ENCODE data around the gene WDR48. TPM values are rescaled to one million over a fixed set of nuclear protein-coding genes. Genes with fewer than 3 reads are reported as not detected.

WDR48 gene
- total RNA-seq, result 10 to 100 TPM; 38.7 to 40.4 TPM

GRCh38 chr3:39051649-39052561 lies at the start of gene WDR48, which contains the start of gene SCN11A:
Gene WDR48, plus strand, starts transcription at chr3:39052016. Its CDS starts 10 bp downstream, at chr3:39052026.
Gene SCN11A, minus strand, starts transcription at chr3:39051944. Its CDS starts 101,582 bp downstream, at chr3:38950362.
- Mint-ChIP-seq H3K27me3 (no peaks in the 10 kb centered on the region), H3K4me1 (peaks cover 53% of the 10 kb centered on the region), H3K27ac (peak within 1 kb of the TSS; percentile 89), H3K36me3 (ENCODE audit: low read depth) (peaks cover 5% of the 10 kb centered on the region), H3K9me3 (no peaks in the 10 kb centered on the region), H3K4me3 (peak within 1 kb of the TSS; percentile 93)
- peak; percentile 95 for DNase-seq
- CTCF ChIA-PET, result no interaction called here
- POLR2A ChIA-PET, result interaction anchor here (0.8 to 1.0 kb wide), 3 partner anchors 56 to 355 kb away, joined by 3 read pairs; no protein-coding TSS in a partner anchor

DNA sequence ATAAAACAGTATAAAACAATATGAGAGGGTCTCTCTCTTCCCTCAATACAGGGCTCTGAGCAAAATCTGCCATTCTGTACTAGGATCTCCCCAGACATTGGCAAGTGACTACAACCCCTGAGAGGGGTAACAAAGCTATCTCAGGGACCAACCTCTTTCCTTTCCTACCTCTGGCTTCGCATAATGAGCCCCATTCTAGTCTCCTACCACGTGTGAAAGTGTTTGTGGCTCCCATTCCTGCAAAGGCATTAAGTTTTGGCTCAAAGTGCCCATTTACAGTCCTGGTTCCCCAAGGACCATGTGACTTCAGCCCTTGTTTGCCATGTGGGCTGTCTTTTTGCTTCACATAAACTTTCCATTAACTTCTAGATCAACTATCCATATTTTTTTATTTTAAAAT lies 46.5 kb upstream of the WDR48 start:
- DNase-seq, result no peak
- no peak overlapping the region for H3K27ac Mint-ChIP-seq
- no peaks in the 10 kb centered on the region for H3K4me1 Mint-ChIP-seq
- H3K9me3 Mint-ChIP-seq, result no peaks in the 10 kb centered on the region
- peaks cover 21% of the 10 kb centered on the region for H3K27me3 Mint-ChIP-seq
- CTCF ChIA-PET, result no interaction called here
- H3K36me3 Mint-ChIP-seq (ENCODE audit: low read depth), result no peaks in the 10 kb centered on the region
- H3K4me3 Mint-ChIP-seq, result no peak overlapping the region
- POLR2A ChIA-PET, result no interaction called here

DNA sequence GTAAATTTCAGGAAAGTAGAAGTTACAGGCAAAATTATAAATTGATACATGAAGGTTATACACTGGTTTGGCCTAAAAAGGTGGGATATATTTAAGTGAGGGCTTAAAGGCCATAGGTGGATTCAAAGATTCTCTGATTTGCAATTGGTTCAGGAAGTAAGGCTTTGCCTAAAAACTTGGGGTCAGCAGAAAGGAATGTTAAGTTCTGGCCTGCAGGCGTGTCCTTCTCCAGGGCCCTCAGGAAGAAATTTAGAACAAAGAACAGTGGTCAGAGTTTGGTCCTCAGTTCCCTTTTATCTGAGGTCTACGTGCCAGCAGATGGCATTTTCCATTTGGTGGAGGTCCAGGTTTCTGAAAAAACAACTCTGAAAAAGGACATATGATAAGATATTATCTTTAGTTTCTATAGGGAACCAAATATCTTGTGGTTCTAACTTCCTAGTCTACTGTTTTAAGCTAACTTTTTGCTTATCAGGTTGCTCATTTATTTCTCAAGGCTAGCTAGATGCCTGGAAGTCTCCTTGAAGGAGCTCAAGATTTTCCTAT lies 40.6 kb upstream of the WDR48 start:
- no peaks in the 10 kb centered on the region for H3K9me3 Mint-ChIP-seq
- DNase-seq, result no peak
- ChIA-PET POLR2A (no interaction called here), CTCF (interaction anchor here (2.8 kb wide), 1 partner anchor 11 kb away, joined by 20 read pairs; no protein-coding TSS in a partner anchor)
- no peak overlapping the region for H3K27ac Mint-ChIP-seq
- H3K36me3 Mint-ChIP-seq (ENCODE audit: low read depth), result no peaks in the 10 kb centered on the region
- no peak overlapping the region for H3K4me3 Mint-ChIP-seq
- no peaks in the 10 kb centered on the region for H3K4me1 Mint-ChIP-seq
- H3K27me3 Mint-ChIP-seq, result peaks cover 26% of the 10 kb centered on the region

- no peaks in the 10 kb centered on the region for H3K9me3 Mint-ChIP-seq
- peaks cover 23% of the 10 kb centered on the region for H3K27me3 Mint-ChIP-seq
- no peaks in the 10 kb centered on the region for H3K36me3 Mint-ChIP-seq (ENCODE audit: low read depth)
- ChIA-PET POLR2A (no interaction called here), CTCF (interaction anchor here (1.2 kb wide), 1 partner anchor 13 kb away, joined by 5 read pairs; no protein-coding TSS in a partner anchor)
- H3K4me1 Mint-ChIP-seq, result no peaks in the 10 kb centered on the region
- no peak overlapping the region for H3K4me3 Mint-ChIP-seq
- no peak overlapping the region for H3K27ac Mint-ChIP-seq
- DNase-seq, result no peak
Observed at GRCh38 chr3:39013289-39013688, 38.5 kb upstream of the WDR48 start.

GRCh38 chr3:39013921-39014509 lies 37.8 kb upstream of the WDR48 start:
- H3K4me3 Mint-ChIP-seq, result no peak overlapping the region
- H3K27ac Mint-ChIP-seq, result no peak overlapping the region
- POLR2A ChIA-PET, result no interaction called here
- peaks cover 23% of the 10 kb centered on the region for H3K27me3 Mint-ChIP-seq
- no peak for DNase-seq
- no peaks in the 10 kb centered on the region for H3K4me1 Mint-ChIP-seq
- no peaks in the 10 kb centered on the region for H3K36me3 Mint-ChIP-seq (ENCODE audit: low read depth)
- CTCF ChIA-PET, result no interaction called here
- no peaks in the 10 kb centered on the region for H3K9me3 Mint-ChIP-seq

- no peaks in the 10 kb centered on the region for H3K9me3 Mint-ChIP-seq
- H3K36me3 Mint-ChIP-seq (ENCODE audit: low read depth), result no peaks in the 10 kb centered on the region
- no peak overlapping the region for H3K27ac Mint-ChIP-seq
- H3K27me3 Mint-ChIP-seq, result peaks cover 29% of the 10 kb centered on the region
- no peaks in the 10 kb centered on the region for H3K4me1 Mint-ChIP-seq
- CTCF ChIA-PET, result no interaction called here
- no peak overlapping the region for H3K4me3 Mint-ChIP-seq
- no peak for DNase-seq
- POLR2A ChIA-PET, result no interaction called here
Observed at GRCh38 chr3:39015418-39015817, 36.4 kb upstream of the WDR48 start.

- CTCF ChIA-PET, result no interaction called here
- peaks cover 20% of the 10 kb centered on the region for H3K27me3 Mint-ChIP-seq
- peaks cover 2% of the 10 kb centered on the region for H3K4me1 Mint-ChIP-seq
- H3K4me3 Mint-ChIP-seq, result no peak overlapping the region
- DNase-seq, result no peak
- no peaks in the 10 kb centered on the region for H3K9me3 Mint-ChIP-seq
- H3K27ac Mint-ChIP-seq, result no peak overlapping the region
- no peaks in the 10 kb centered on the region for H3K36me3 Mint-ChIP-seq (ENCODE audit: low read depth)
- POLR2A ChIA-PET, result no interaction called here
Observed at GRCh38 chr3:39019299-39019698, 32.5 kb upstream of the WDR48 start.

DNA sequence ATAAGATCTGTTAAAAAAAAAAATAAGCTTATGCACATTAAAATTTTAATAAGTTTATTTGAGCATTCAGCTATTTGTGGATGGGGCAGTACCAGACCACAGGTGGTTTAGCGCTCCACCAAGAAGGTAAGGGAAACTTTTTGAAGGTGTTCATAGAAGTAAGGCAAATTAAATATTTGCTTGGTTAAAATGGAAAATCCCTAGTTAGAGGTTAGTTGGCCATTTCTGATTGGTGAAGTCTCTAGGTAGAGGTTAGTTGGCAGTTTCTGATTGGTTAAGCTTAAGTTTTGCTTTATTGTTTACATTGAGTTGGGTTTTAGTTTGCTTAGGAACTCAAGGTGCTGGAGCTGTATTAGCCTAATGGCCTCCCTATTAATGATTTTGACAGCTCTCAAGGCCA lies 30.8 kb upstream of the WDR48 start:
- Mint-ChIP-seq H3K36me3 (ENCODE audit: low read depth) (no peaks in the 10 kb centered on the region), H3K27me3 (peaks cover 23% of the 10 kb centered on the region), H3K27ac (no peak overlapping the region), H3K9me3 (no peaks in the 10 kb centered on the region), H3K4me3 (no peak overlapping the region), H3K4me1 (peaks cover 5% of the 10 kb centered on the region)
- CTCF ChIA-PET, result interaction anchor here (0.9 to 1.9 kb wide), 2 partner anchors 8 to 21 kb away, joined by 4 to 8 read pairs; no protein-coding TSS in a partner anchor
- no peak for DNase-seq
- POLR2A ChIA-PET, result no interaction called here

DNA sequence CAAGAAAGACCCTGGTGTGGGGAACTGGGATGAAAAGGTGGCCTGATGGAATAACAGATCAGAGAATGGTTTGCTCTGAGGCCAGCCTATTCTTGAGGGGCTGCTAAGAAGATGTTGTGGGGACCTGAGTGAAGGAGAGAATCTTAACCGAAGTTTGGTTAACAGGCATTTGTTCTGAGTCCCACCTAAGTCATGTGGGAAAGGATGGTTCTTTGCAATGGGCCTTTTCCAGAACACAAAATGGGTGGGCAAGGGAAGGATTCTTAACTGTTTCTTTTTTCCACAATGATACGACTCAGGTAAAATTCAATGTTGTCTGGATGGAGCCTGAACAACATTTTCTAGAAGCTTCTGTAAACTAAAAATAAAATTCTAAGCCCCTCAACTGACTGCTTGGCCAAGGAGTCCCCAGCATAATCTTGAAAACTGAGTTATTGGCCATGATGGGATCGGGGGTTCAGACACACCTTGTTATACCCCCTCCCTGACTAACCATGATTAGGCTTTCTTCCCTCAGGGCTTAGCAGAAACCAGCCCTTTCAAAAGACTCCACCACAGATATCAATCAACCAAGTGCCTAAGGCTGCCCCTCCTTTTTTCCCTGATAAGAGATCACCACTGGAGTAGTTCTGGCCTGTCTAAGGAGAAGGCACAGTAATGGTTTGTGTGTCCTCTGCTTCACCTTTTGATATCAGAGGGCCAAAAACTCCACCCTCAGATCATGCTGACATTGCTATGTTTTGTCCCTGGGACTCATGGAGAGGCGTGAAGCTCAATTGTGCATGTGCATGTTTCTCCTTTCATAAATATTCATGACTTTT lies 30.1 kb upstream of the WDR48 start:
- Mint-ChIP-seq H3K4me1 (peaks cover 5% of the 10 kb centered on the region), H3K27me3 (peaks cover 26% of the 10 kb centered on the region), H3K4me3 (no peak overlapping the region), H3K36me3 (ENCODE audit: low read depth) (no peaks in the 10 kb centered on the region), H3K27ac (no peak overlapping the region), H3K9me3 (no peaks in the 10 kb centered on the region)
- POLR2A ChIA-PET, result no interaction called here
- CTCF ChIA-PET, result interaction anchor here (0.9 to 1.9 kb wide), 2 partner anchors 8 to 22 kb away, joined by 4 to 8 read pairs; no protein-coding TSS in a partner anchor
- DNase-seq, result no peak

GRCh38 chr3:39022286-39022630 lies 29.6 kb upstream of the WDR48 start:
- ChIA-PET POLR2A (no interaction called here), CTCF (interaction anchor here (1.9 kb wide), 1 partner anchor 22 kb away, joined by 8 read pairs; no protein-coding TSS in a partner anchor)
- Mint-ChIP-seq H3K27ac (no peak overlapping the region), H3K4me1 (peaks cover 5% of the 10 kb centered on the region), H3K9me3 (no peaks in the 10 kb centered on the region), H3K4me3 (no peak overlapping the region), H3K36me3 (ENCODE audit: low read depth) (no peaks in the 10 kb centered on the region), H3K27me3 (peaks cover 26% of the 10 kb centered on the region)
- DNase-seq, result no peak

DNA sequence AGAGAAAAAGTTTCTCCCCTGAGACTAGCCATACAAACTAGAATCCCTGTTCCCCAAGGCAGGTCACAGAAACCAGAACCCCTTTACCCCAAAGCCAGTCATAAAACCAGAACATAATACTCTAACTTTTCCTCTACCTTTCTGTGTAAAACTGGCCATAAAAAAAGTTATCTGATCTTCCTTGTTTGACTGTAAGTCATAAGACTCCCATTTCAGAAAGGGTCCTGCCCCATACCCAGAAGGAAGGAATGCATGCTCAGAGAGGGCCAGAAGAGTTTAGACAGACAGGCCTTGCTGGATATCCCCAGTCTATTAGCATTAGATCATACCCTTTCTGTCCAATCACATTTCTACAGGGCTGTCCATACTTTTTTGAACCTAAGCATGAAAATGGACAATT lies 27.3 kb upstream of the WDR48 start:
- Mint-ChIP-seq H3K27me3 (peaks cover 20% of the 10 kb centered on the region), H3K4me3 (no peak overlapping the region), H3K4me1 (peaks cover 5% of the 10 kb centered on the region), H3K36me3 (ENCODE audit: low read depth) (no peaks in the 10 kb centered on the region), H3K27ac (no peak overlapping the region), H3K9me3 (no peaks in the 10 kb centered on the region)
- DNase-seq, result no peak
- ChIA-PET POLR2A (no interaction called here), CTCF (no interaction called here)

DNA sequence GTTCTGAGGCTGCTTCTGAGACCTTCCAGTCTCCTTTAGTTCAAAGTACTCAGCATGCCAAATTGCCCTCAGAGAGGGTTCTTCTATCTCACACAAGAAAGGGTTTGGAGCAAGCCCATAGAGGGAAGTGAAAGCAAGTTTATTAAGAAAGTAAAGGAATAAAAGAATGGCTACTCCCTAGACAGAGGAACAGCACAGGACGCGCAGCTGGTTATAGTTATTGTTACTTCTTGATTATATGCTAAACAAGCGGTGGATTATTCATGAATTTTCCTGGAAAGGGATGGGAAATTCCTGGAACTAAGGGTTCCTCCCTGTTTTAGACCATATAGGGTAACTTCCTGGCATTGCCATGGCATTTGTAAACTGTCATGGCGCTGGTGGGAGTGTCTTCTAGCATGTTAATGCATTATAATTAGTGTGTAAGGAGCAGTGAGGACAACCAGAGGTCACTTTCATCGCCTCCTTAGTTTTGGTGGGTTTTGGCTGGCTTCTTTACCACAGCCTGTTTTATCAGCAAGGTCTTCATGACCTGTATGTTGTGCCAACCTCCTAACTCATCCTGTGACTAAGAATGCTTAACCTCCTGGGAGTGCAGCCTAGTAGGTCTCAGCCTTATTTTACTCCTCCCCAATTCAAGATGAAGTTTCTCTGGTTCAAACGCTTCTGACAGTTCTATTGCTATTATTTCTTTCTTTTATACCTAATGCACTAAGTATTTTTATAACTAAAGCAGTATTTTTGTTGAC lies 26.4 kb upstream of the WDR48 start:
- Mint-ChIP-seq H3K27ac (no peak overlapping the region), H3K9me3 (no peaks in the 10 kb centered on the region), H3K36me3 (ENCODE audit: low read depth) (no peaks in the 10 kb centered on the region), H3K27me3 (peaks cover 17% of the 10 kb centered on the region), H3K4me1 (peaks cover 5% of the 10 kb centered on the region), H3K4me3 (no peak overlapping the region)
- ChIA-PET CTCF (interaction anchor here (1.0 kb wide), 1 partner anchor 25 kb away, joined by 4 read pairs; no protein-coding TSS in a partner anchor), POLR2A (no interaction called here)
- DNase-seq, result no peak
